OCI-LY1 (cell line): ENCODE results near the gene EPB41L1.

ENCODE experiments used
- H2AFZ ChIP-seq: fragments of 200-600 bp; sonication (generic), shearing (Covaris generic); 2 replicates; pipeline ENCODE4 v1.6.0; 2014; ENCODE audit warnings: antibody characterized with exemption, mild to moderate bottlenecking, low read length
- H3F3A ChIP-seq: fragments of 200-600 bp; sonication (generic), shearing (Covaris generic); 2 replicates; pipeline ENCODE4 v1.6.0; 2014; ENCODE audit warnings: mild to moderate bottlenecking, antibody characterized with exemption, low read length, moderate library complexity; ENCODE audit not compliant: insufficient read depth
- H3K27ac ChIP-seq: fragments of 200-600 bp; sonication (generic); 2 replicates; pipeline ENCODE4 v1.5.1; 2014; ENCODE audit warnings: low read length, mixed run types, mild to moderate bottlenecking, low read depth; ENCODE audit not compliant: poor library complexity, severe bottlenecking
- H3K27me3 ChIP-seq: fragments of 200-600 bp; sonication (generic); 2 replicates; pipeline ENCODE4 v1.6.0; 2014; ENCODE audit warnings: antibody characterized with exemption, mild to moderate bottlenecking, low read length, moderate library complexity; ENCODE audit not compliant: insufficient read depth
- H3K36me3 ChIP-seq: fragments of 200-600 bp; sonication (generic); 2 replicates; pipeline ENCODE4 v1.6.1; 2014; ENCODE audit warnings: mild to moderate bottlenecking, antibody characterized with exemption, low read length, moderate library complexity, mixed read lengths; ENCODE audit not compliant: insufficient read depth
- H3K4me1 ChIP-seq: fragments of 200-600 bp; sonication (generic); 2 replicates; pipeline ENCODE4 v1.5.1; 2014; ENCODE audit warnings: mild to moderate bottlenecking, low read length, moderate library complexity; ENCODE audit not compliant: insufficient read depth, severe bottlenecking
- H3K4me2 ChIP-seq: fragments of 200-600 bp; sonication (generic), shearing (Covaris generic); 2 replicates; pipeline ENCODE4 v1.6.1; 2014; ENCODE audit warnings: low read length
- H3K4me3 ChIP-seq: fragments of 200-600 bp; sonication (generic); 2 replicates; pipeline ENCODE4 v1.5.1; 2014; ENCODE audit warnings: low read length, low read depth, mild to moderate bottlenecking, mixed read lengths; ENCODE audit not compliant: poor library complexity, severe bottlenecking
- H3K79me2 ChIP-seq: fragments of 200-600 bp; shearing (Covaris generic); 2 replicates; pipeline ENCODE4 v1.6.1; 2016; ENCODE audit warnings: mixed run types, low read length, mixed read lengths; ENCODE audit not compliant: insufficient read depth
- H3K9ac ChIP-seq: fragments of 200-600 bp; sonication (generic), shearing (Covaris generic); 2 replicates; pipeline ENCODE4 v1.6.1; 2014; ENCODE audit warnings: mild to moderate bottlenecking, low read length, mixed read lengths
- H3K9me2 ChIP-seq: fragments of 200-600 bp; sonication (generic), shearing (Covaris generic); 2 replicates; pipeline ENCODE4 v1.6.1; 2014; ENCODE audit warnings: low read depth, mild to moderate bottlenecking, low read length, mixed read lengths
- H3K9me3 ChIP-seq: fragments of 200-600 bp; shearing (Covaris generic); 2 replicates; pipeline ENCODE4 v1.6.1; 2014; ENCODE audit warnings: low read length, mixed read lengths
- H4K20me1 ChIP-seq: fragments of 200-600 bp; sonication (generic), shearing (Covaris generic); 2 replicates; pipeline ENCODE4 v1.6.0; 2016; ENCODE audit warnings: mild to moderate bottlenecking, low read length; ENCODE audit not compliant: insufficient read depth
- CTCF ChIP-seq: fragments of 200-600 bp; sonication (generic), shearing (Covaris generic); IDR thresholded peaks from 2 replicates; pipeline ENCODE4 v1.5.1; 2017; ENCODE audit warnings: mild to moderate bottlenecking, antibody characterized with exemption, low read length, moderate library complexity, mixed read lengths
- EZH2 ChIP-seq: fragments of 200-600 bp; sonication (generic), shearing (Covaris generic); IDR thresholded peaks from 2 replicates; pipeline ENCODE4 v1.8.0; 2017; ENCODE audit warnings: borderline replicate concordance, mixed run types, mild to moderate bottlenecking, antibody characterized with exemption, low read length, moderate library complexity, mixed read lengths

The EPB41L1 gene

GRCh38 chr20:36272547-36273220, 118.1 kb downstream of the EPB41L1 start:
- Histone ChIP-seq H3K79me2 (no peaks in the 10 kb centered on the region), H3K27ac (no peak overlapping the region), H3F3A (no peaks in the 10 kb centered on the region), H3K4me1 (no peaks in the 10 kb centered on the region), H3K4me3 (no peak overlapping the region), H3K4me2 (no peak overlapping the region), H3K9ac (no peak overlapping the region), H3K9me2 (no peaks in the 10 kb centered on the region), H3K9me3 (no peaks in the 10 kb centered on the region), H4K20me1 (no peaks in the 10 kb centered on the region), H2AFZ (no peak overlapping the region), H3K36me3 (no peaks in the 10 kb centered on the region), H3K27me3 (no peaks in the 10 kb centered on the region)
- TF ChIP-seq CTCF (no peak), EZH2 (no peak)

- Histone ChIP-seq H3K9me2 (no peaks in the 10 kb centered on the region), H3K4me1 (no peaks in the 10 kb centered on the region), H4K20me1 (no peaks in the 10 kb centered on the region), H3K9me3 (no peaks in the 10 kb centered on the region), H2AFZ (no peak overlapping the region), H3K79me2 (no peaks in the 10 kb centered on the region), H3K36me3 (no peaks in the 10 kb centered on the region), H3K27ac (no peak overlapping the region), H3K4me3 (no peak overlapping the region), H3F3A (no peaks in the 10 kb centered on the region), H3K27me3 (no peaks in the 10 kb centered on the region), H3K4me2 (no peak overlapping the region), H3K9ac (no peak overlapping the region)
- peak; percentile 33; the same call in 1 of the 2 replicates for TF ChIP-seq CTCF
- TF ChIP-seq EZH2 = no peak
These were observed 119.1 kb downstream of the EPB41L1 start for GRCh38 chr20:36273414-36274180.

GRCh38 chr20:36274181-36274841, 119.8 kb downstream of the EPB41L1 start:
- no peak overlapping the region for H3K4me2 ChIP-seq
- no peaks in the 10 kb centered on the region for H3K79me2 ChIP-seq
- no peak for TF ChIP-seq EZH2
- no peak for TF ChIP-seq CTCF
- H3K9ac ChIP-seq = no peak overlapping the region
- no peaks in the 10 kb centered on the region for H3K9me3 ChIP-seq
- no peaks in the 10 kb centered on the region for H4K20me1 ChIP-seq
- no peaks in the 10 kb centered on the region for H3K4me1 ChIP-seq
- H3K9me2 ChIP-seq = no peaks in the 10 kb centered on the region
- no peak overlapping the region for H3K27ac ChIP-seq
- H3F3A ChIP-seq = no peaks in the 10 kb centered on the region
- H2AFZ ChIP-seq = no peak overlapping the region
- 0 out of 2 replicates have a peak, but pooled peaks cover 3% of the 10 kb centered on the region for H3K27me3 ChIP-seq
- no peaks in the 10 kb centered on the region for H3K36me3 ChIP-seq
- no peak overlapping the region for H3K4me3 ChIP-seq
